Astrocyte (in vitro differentiated cells and primary cell): ENCODE data around the gene PAPPA2.

ENCODE experiments used
- CTCF ChIP-seq: IDR thresholded peaks from 2 replicates; pipeline ENCODE4 v1.5.1; 2011; ENCODE audit warnings: low read depth, mild to moderate bottlenecking, inconsistent platforms, low read length, moderate library complexity; ENCODE audit not compliant: insufficient read depth
- EZH2 ChIP-seq: IDR thresholded peaks from 2 replicates; pipeline ENCODE4 v1.6.1; 2012; ENCODE audit warnings: mild to moderate bottlenecking, low read length, inconsistent platforms; ENCODE audit not compliant: insufficient read depth

GRCh38 chr1:176863613-176864012 is 400.6 kb downstream of the PAPPA2 start:
- no peak for TF ChIP-seq CTCF
- no peak for TF ChIP-seq EZH2
